ENCODE results near the gene CAMTA1.

GRCh38 chr1:6774381-6774780 lies 10.9 kb upstream of the CAMTA1 start:
- TF ChIP-seq PKNOX1 (IDR thresholded peaks at IDR 0.05) = no peak
- TF ChIP-seq FOXM1 (IDR thresholded peaks at IDR 0.05; ENCODE audit: borderline replicate concordance) = no peak
- no peak for TF ChIP-seq ARNT (IDR thresholded peaks at IDR 0.05)
- no peak for TF ChIP-seq TARDBP (IDR thresholded peaks at IDR 0.05)
- no peak for TF ChIP-seq BHLHE40 (IDR thresholded peaks at IDR 0.05; ENCODE audit: borderline replicate concordance)
- no peak for TF ChIP-seq HDGF (IDR thresholded peaks at IDR 0.05; ENCODE audit: borderline replicate concordance)
- TF ChIP-seq SP1 (IDR thresholded peaks at IDR 0.05) = no peak
- no peak for TF ChIP-seq ELF4 (IDR thresholded peaks at IDR 0.05)
- no peak for TF ChIP-seq CTBP1 (IDR thresholded peaks at IDR 0.05; ENCODE audit: borderline replicate concordance)
- no peak for TF ChIP-seq FOXK2 (IDR thresholded peaks at IDR 0.05)
